AG04450 (cell line): ENCODE results near the gene FBRSL1. TPM values are rescaled to one million over a fixed set of nuclear protein-coding genes. Genes with fewer than 3 reads are reported as not detected.

Experiments
- CTCF ChIA-PET: fragments of 300-600, 350-600 bp; formaldehyde crosslinking; extraction: SDS; loops from one replicate; lab custom pipeline; 2022; ENCODE audit warnings: antibody characterized with exemption, inconsistent platforms; lab: Charles Lee
- POLR2A ChIA-PET: fragments of 350-600 bp; formaldehyde crosslinking; extraction: SDS; loops from one replicate; lab custom pipeline; 2021; ENCODE audit warnings: antibody characterized with exemption, inconsistent platforms; lab: Yijun Ruan, JAX
- DNase-seq: peaks from one replicate; pipeline ENCODE4 v3.0.0-alpha.2; 2011; ENCODE audit warnings: low read depth, low spot score
- H3K27ac ChIP-seq: one replicate; pipeline ENCODE4 v1.5.1; 2012; ENCODE audit warnings: low read depth, low read length, control low read depth
- H3K27me3 ChIP-seq: one replicate; pipeline ENCODE4 v1.6.0; 2012; ENCODE audit warnings: low read length; ENCODE audit not compliant: control insufficient read depth, insufficient read depth
- H3K4me3 ChIP-seq: 2 replicates; pipeline ENCODE4 v1.5.1; 2011; ENCODE audit warnings: mild to moderate bottlenecking, low read depth, low read length, control low read depth
- H3K9me3 ChIP-seq: 2 replicates; pipeline ENCODE4 v1.5.1; 2012; ENCODE audit warnings: low read length; ENCODE audit not compliant: control insufficient read depth, insufficient read depth
- CTCF ChIP-seq: IDR thresholded peaks from 2 replicates; pipeline ENCODE4 v1.5.1; 2011; ENCODE audit warnings: low read depth, low read length, control low read depth, inconsistent platforms
- polyA plus RNA-seq: library from polyadenylated mRNA; depleted of rRNA; stranded (reverse); fragments of >200 nt; gene quantifications from 2 replicates; pipeline ENCODE4 v1.2.3, GENCODE V29; 2011

Gene FBRSL1
- polyA plus RNA-seq, 1 experiment, result 1.1 TPM

GRCh38 chr12:132556216-132556615 lies 66.3 kb downstream of the FBRSL1 start:
- no peak for DNase-seq
- CTCF ChIA-PET, result no interaction called here
- H3K9me3 ChIP-seq, result no peaks in the 10 kb centered on the region; the same call in 1 of the 2 replicates
- no peak overlapping the region for H3K27ac ChIP-seq
- POLR2A ChIA-PET, result no interaction called here
- H3K27me3 ChIP-seq, result no peaks in the 10 kb centered on the region
- TF ChIP-seq CTCF, result no peak
- no peak overlapping the region for H3K4me3 ChIP-seq

GRCh38 chr12:132556801-132557200 lies 66.8 kb downstream of the FBRSL1 start:
- Histone ChIP-seq H3K27me3 (no peaks in the 10 kb centered on the region), H3K27ac (no peak overlapping the region), H3K9me3 (no peaks in the 10 kb centered on the region; the same call in 1 of the 2 replicates), H3K4me3 (no peak overlapping the region)
- ChIA-PET POLR2A (no interaction called here), CTCF (no interaction called here)
- TF ChIP-seq CTCF, result no peak
- DNase-seq, result no peak

- Histone ChIP-seq H3K4me3 (no peak overlapping the region), H3K27me3 (no peaks in the 10 kb centered on the region), H3K27ac (no peak overlapping the region), H3K9me3 (no peaks in the 10 kb centered on the region; the same call in 1 of the 2 replicates)
- ChIA-PET CTCF (interaction anchor here (0.6 kb wide), 1 partner anchor 474 kb away, joined by 4 read pairs; no protein-coding TSS in a partner anchor), POLR2A (no interaction called here)
- TF ChIP-seq CTCF, result no peak
- DNase-seq, result no peak
Observed at GRCh38 chr12:132557291-132558015, 67.5 kb downstream of the FBRSL1 start.

- no peaks in the 10 kb centered on the region for H3K27me3 ChIP-seq
- H3K27ac ChIP-seq, result no peak overlapping the region
- CTCF ChIA-PET, result interaction anchor here (0.5 to 0.6 kb wide), 3 partner anchors 11 to 475 kb away, joined by 4 to 10 read pairs (median 5); no protein-coding TSS in a partner anchor
- no peak overlapping the region for H3K4me3 ChIP-seq
- no peak for TF ChIP-seq CTCF
- no peak for DNase-seq
- H3K9me3 ChIP-seq, result no peaks in the 10 kb centered on the region; the same call in 1 of the 2 replicates
- POLR2A ChIA-PET, result no interaction called here
Observed at GRCh38 chr12:132558042-132558856, 68.3 kb downstream of the FBRSL1 start.
